ENCODE data around the gene ARL13A.

ARL13A gene

GRCh38 chrX:100969936-100970335, 428 bp downstream of the ARL13A start (continued):
- TF ChIP-seq POU6F1 (CRISPR knock-in tag; IDR thresholded peaks at IDR 0.05; ENCODE audit: borderline replicate concordance, low read depth), result no peak

GRCh38 chrX:100973411-100973810, 3.9 kb downstream of the ARL13A start:
- no peak for TF ChIP-seq CSDC2 (CRISPR knock-in tag; IDR thresholded peaks at IDR 0.05)
- TF ChIP-seq ESRRG (CRISPR knock-in tag; IDR thresholded peaks at IDR 0.05), result no peak
- TF ChIP-seq GLIS3 (CRISPR knock-in tag; IDR thresholded peaks at IDR 0.05), result no peak
- TF ChIP-seq PPARA (CRISPR knock-in tag; IDR thresholded peaks at IDR 0.05; ENCODE audit: borderline replicate concordance), result no peak
- TF ChIP-seq TCF4 (CRISPR knock-in tag; IDR thresholded peaks at IDR 0.05; ENCODE audit: borderline replicate concordance), result no peak
- TF ChIP-seq ZNF8 (CRISPR knock-in tag; IDR thresholded peaks at IDR 0.05), result no peak
- no peak for TF ChIP-seq OSR1 (CRISPR knock-in tag; IDR thresholded peaks at IDR 0.05)
- no peak for TF ChIP-seq ZFP3 (CRISPR knock-in tag; IDR thresholded peaks at IDR 0.05)
- no peak for TF ChIP-seq PATZ1 (CRISPR knock-in tag; IDR thresholded peaks at IDR 0.05; ENCODE audit: borderline replicate concordance)
- no peak for TF ChIP-seq POU6F1 (CRISPR knock-in tag; IDR thresholded peaks at IDR 0.05; ENCODE audit: borderline replicate concordance, low read depth)
- no peak for TF ChIP-seq RARB (CRISPR knock-in tag; IDR thresholded peaks at IDR 0.05)
- TF ChIP-seq SNAI2 (CRISPR knock-in tag; IDR thresholded peaks at IDR 0.05), result no peak
- no peak for TF ChIP-seq ISL1 (CRISPR knock-in tag; IDR thresholded peaks at IDR 0.05)
- TF ChIP-seq TOX (CRISPR knock-in tag; IDR thresholded peaks at IDR 0.05; ENCODE audit: borderline replicate concordance), result no peak
- no peak for TF ChIP-seq TSHZ2 (CRISPR knock-in tag; IDR thresholded peaks at IDR 0.05)
- ATAC-seq, result no peak

GRCh38 chrX:100975212-100975611, 5.7 kb downstream of the ARL13A start:
- ATAC-seq, result no peak
- TF ChIP-seq ZNF8 (CRISPR knock-in tag; IDR thresholded peaks at IDR 0.05) (no peak), ZNF565 (CRISPR knock-in tag; conservative IDR thresholded peaks at IDR 0.05; ENCODE audit: low read depth) (no peak), SNAI2 (CRISPR knock-in tag; IDR thresholded peaks at IDR 0.05) (no peak), CREB5 (CRISPR knock-in tag; IDR thresholded peaks at IDR 0.05; ENCODE audit: low read depth) (no peak), ISL1 (CRISPR knock-in tag; IDR thresholded peaks at IDR 0.05) (no peak), ZFP3 (CRISPR knock-in tag; IDR thresholded peaks at IDR 0.05) (no peak), ZFP30 (CRISPR knock-in tag; IDR thresholded peaks at IDR 0.05) (no peak), TOX (CRISPR knock-in tag; IDR thresholded peaks at IDR 0.05; ENCODE audit: borderline replicate concordance) (no peak), BACH2 (CRISPR knock-in tag; IDR thresholded peaks at IDR 0.05; ENCODE audit: borderline replicate concordance) (no peak), ZNF70 (CRISPR knock-in tag; IDR thresholded peaks at IDR 0.05) (no peak), CSRNP3 (CRISPR knock-in tag; IDR thresholded peaks at IDR 0.05) (no peak), PATZ1 (CRISPR knock-in tag; IDR thresholded peaks at IDR 0.05; ENCODE audit: borderline replicate concordance) (no peak), ZC3H10 (CRISPR knock-in tag; IDR thresholded peaks at IDR 0.05) (no peak), TCF4 (CRISPR knock-in tag; IDR thresholded peaks at IDR 0.05; ENCODE audit: borderline replicate concordance) (no peak), TSHZ2 (CRISPR knock-in tag; IDR thresholded peaks at IDR 0.05) (no peak)
